ELF-1 (cell line): ENCODE measurements around the gene EPB41L4B.

ENCODE experiments used
- DNase-seq: peaks from one replicate; pipeline ENCODE4 v3.0.0-alpha.2; 2016; ENCODE audit warnings: low read depth, low spot score

EPB41L4B gene

DNA sequence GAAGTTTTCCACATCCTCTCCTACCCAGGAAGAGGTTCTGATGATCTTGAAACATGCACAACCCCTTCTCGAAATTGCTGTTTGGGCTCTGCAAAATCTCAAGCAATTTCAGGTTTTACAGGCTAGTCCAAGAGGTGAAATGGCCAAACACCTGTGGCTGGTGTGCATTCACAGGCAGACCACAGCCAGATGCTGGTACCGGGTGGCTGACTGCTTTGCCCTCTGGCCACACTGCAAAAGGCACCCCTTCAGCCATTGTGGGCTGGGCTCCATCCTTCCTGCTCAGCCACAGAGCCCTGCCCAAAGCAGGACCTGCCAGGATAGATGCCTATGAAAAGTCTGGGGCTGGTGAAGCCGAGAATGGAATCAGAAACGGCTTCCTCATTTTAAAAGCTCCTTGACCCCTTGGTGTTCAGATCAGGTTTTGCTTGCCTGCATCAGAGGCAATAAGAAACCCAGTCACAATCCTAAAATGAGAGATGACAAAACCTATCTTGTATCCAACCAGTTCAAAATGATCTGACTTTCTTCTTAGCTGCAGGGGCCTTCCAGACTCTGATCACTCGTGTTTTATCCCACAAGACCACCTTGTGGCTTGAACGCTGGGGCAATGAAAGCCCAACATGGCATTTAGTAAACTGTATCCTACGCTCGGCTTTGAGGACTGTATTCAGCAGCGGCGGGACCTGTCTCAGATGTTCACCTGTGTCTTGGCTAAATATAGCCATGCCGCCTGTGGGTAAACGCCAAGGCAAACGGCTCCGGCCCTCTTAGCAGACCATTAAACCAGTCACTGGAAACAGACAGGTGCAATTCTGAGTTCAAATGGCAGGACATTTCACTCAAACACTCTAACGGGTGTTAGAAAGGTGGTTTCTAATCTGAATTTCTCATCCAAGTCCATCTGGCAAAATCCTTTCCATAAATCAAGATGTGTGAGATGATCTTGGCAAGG is 49.6 kb downstream of the EPB41L4B start:
- no peak for DNase-seq

- no peak for DNase-seq
Observed at GRCh38 chr9:109270441-109270840, 50.4 kb downstream of the EPB41L4B start.

DNA sequence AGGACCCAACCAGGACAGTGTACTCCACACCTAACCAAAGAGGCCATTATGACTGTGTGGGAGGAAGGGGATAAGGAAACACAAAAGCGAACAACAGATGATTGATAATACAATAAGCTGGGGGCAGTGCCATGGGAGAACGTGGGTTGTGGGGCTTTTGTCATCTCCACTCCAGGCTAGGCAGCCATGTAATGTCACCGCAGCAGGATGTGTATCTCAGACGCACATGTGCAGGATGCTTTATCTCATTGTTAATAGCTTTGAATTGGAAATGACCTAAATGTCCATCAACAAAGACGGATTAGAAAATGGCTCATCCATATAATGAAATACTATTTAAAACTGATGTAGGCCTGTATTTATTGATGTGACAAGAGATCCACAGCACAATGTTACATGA is 51.0 kb downstream of the EPB41L4B start:
- DNase-seq, result no peak

GRCh38 chr9:109269081-109269480 is 51.8 kb downstream of the EPB41L4B start:
- no peak for DNase-seq

- DNase-seq, result no peak
Observed at GRCh38 chr9:109267555-109267954, 53.3 kb downstream of the EPB41L4B start.

DNA sequence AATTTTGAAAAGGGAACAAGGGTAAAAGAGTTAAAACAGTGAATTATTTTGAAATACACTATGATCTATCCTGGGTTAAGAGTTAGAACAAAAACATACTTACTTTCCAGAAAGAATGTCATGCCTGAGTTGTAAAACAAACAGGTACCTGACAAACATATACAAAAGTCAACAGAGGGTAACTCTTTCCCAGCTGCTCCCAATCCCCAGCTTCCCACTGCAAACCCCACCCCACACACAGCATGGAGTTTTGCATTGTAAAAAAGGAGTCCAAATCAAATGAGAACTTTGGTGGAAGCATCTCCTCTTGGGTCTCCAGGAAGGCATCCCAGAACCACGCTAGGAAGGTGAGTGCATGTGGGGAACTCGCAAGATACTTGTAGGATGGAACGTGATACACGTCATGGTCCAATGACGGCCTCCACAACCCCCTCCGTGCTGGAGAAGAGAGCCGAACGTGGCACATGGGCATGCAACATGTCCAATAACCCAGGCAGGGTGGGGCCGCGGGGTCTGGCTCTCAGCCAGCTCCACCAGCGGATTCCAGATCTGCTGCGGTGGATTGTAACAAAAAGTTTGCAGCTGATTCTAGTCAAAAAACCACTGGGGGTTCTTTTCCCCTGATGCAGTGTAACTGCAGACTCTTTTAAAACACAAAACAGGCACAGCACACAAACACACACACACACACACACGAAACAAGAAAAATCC is 55.8 kb downstream of the EPB41L4B start:
- DNase-seq, result no peak

DNA sequence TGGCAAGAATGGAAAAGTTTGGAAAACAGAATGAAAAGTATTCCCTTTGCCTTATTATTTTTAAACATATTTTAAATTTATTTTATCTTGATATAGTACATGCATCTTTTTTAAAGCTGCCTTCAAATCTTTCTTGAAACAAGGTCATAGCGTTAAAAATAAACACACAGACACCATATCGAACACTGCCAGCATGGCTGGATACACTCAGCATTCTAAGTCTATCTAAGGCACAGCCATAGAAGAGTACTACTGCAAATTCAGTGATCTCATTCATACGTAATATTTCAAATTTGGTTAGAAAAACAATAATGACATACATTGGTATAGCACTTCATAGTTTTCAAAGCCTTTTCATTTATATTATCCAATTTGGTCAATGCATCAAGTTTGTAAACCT is 57.5 kb downstream of the EPB41L4B start:
- no peak for DNase-seq

DNA sequence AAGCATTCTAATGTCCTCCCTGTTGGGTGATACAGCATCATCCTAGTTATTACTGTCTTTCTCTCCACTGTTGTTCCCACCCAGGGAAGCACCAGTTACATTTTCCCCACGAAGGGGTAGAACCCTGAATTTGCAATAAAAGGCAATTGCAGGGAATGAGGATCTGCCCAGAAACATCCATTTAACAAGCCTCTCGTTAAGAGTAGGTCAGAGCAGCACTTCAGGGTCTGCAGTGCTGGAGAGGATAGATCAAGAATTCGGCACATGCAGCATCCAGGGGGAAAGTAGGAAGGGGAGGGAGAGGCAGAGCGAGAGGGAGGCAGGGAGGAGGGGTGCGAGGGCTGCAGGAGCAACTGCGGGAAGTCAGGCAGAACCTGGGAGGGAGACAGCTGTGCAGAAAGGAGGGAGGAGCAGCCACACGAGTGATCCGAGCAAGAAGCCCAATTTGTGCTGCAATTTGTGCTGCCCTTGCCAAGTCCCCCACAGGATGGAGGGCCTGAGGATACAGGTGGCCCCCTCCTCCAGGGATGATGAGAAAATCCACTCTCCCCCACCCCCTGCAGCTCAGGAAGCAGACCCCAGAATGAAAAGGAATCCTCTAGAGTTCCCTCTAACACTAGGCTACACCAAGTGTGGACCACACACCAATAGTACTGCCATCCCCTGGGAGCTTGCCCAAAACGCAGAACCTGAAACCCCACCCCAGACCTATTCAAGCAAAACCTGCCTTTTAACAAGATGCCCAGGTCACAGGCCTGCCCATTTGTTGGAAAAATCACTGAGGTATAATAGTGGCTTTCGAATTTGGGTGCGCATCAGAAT is 62.2 kb downstream of the EPB41L4B start:
- peak; percentile 37 for DNase-seq

DNA sequence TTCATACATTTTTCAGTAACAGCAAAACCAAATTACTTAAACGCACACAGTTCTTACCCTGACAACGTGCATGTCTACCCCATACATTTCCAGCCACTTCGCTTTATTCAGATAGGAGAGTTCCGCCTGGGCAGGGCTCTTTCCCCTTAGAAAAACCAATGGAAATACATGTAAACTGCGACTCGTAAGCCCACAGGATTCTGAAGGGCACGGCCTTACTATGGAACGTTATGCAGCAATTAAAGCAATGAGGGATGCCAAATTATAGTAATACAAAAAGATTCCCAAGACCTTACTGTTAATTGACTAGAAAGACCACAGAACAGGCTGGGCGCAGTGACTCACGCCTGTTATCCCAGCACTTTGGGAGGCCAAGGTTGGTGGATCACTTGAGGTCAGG is 64.5 kb downstream of the EPB41L4B start:
- DNase-seq, result no peak

DNA sequence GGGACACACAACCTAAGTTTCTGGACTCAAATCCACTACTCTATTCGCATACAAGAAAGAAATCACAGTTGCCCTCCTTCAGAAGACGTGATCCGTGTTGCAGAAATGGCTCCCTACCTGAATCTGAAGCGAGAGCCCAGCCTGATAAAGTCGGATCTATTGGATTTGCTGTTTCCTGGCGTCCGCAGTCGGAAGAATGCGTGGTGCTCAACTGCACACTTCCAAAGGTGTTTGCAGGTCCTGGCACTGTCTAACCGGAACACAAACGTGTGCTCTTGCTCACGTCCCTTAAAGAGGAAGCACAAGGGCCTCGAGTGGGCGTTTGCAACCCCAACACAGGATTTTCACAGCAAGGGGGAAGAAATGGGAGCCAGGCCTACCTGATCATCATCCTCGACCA is 65.5 kb downstream of the EPB41L4B start:
- DNase-seq, result no peak

DNA sequence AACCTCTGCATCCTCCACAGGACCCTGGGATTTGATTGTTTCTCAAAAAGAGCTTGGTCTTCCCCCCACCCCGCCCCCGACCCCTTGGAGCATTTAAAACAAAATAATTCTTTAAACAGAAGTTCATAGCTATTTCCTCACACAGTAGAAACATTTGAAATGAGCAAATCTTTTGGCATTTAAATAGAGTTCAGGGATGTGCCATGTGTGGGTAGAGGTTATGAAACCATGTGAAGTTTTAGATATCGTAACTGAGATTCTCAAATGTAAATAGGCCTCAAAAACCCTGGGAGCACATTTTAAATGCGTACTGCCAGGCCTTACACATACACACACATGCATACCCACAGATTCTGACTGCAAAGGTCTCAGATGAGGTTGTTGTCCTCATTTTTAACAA is 66.5 kb downstream of the EPB41L4B start:
- DNase-seq, result no peak

GRCh38 chr9:109253637-109254284 is 67.1 kb downstream of the EPB41L4B start:
- DNase-seq, result peak; percentile 63

DNA sequence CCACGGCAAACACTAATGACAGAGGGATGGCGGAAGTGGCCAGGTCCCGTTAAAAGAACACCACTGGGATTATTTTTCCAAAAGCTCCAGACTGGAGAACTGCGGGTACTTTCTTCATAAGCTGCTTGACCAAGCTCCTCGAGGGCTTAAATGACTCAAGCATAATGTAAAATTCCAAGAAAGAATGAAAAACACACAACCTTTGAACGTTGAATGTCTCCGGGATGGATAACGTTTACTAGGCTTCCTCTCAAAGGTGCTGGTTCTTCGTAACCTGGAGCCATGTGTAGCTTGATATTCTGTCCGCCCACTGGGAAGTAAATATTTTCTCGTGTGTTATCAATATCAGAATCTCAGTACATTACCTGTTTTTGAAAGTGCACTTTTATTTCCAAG is 67.6 kb downstream of the EPB41L4B start:
- DNase-seq, result no peak

GRCh38 chr9:109252291-109252690 is 68.6 kb downstream of the EPB41L4B start:
- DNase-seq, result no peak

- DNase-seq, result no peak
Observed at GRCh38 chr9:109251776-109252106, 69.1 kb downstream of the EPB41L4B start.

DNA sequence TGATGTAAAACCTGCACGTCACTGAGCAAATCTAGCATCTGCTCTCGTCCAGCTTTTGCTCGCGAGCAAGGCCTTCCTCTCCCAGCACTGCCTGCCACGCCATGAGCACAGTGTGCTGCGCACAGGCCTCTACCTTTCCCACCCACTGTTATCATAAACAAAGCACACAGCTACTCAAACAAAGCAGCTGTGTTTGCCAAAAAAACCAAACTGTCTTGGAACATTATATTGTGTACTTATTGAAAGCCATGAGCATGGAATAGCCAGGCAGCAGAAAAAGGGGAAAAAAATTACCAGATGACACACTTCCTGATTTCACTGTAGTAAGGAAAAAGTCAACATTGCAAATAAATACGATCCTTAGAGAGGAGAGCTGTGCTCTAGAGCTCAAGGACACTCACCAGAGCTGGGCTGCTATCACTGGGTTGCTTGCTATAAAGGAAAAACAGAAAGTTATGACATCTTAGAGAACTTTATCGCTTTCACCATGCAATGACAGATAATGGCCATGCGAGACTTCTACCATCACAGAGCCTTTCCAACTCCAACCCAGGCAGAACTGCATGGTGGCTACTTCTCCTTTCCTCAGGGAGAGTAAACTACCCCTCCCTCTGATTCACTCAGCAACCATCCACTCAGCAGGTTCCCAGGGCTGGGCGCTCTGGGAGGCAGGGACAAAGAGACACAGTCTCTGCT is 69.6 kb downstream of the EPB41L4B start:
- peak; percentile 39 for DNase-seq

- DNase-seq, result no peak
Observed at GRCh38 chr9:109250771-109251079, 70.1 kb downstream of the EPB41L4B start.

DNA sequence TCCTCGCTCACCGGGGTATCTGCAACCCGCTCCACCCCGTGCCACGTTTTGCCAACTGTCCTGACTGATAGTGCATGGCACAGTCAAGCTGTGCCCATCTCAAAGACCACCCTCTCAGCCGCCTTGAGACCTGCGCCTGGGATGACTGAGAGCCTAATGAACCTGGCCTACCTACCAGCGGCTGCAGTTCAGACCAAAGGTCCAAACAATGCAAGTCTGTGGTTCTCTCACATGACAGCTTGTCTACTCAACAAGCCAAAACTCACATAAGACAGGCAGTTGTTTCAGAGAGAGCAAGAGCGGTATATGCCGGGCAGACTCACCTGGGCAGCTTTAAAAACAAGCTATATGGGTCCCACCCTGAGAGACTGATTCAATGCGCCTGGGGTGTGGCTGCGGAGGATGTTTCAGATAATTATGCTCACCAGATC is 70.5 kb downstream of the EPB41L4B start:
- DNase-seq, result no peak

DNA sequence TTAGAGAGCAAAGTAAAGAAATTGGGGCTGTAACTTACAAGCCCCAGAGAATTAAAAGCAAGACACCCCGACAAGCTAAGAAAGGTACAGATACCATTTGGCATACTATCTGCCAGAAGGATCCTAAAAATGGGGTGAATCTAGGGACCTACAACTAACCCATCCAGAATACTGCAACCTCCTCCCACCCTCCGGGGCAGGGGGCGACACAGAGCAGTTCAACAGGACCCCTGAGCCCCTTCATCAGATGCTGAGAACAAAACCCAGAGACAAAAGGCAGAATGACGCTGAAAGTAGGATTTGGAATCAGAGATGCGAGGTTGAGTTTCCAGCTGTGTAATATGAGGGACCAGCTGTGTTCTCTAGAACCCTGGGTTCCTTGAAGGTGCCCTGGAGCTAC is 71.2 kb downstream of the EPB41L4B start:
- DNase-seq, result peak; percentile 25

DNA sequence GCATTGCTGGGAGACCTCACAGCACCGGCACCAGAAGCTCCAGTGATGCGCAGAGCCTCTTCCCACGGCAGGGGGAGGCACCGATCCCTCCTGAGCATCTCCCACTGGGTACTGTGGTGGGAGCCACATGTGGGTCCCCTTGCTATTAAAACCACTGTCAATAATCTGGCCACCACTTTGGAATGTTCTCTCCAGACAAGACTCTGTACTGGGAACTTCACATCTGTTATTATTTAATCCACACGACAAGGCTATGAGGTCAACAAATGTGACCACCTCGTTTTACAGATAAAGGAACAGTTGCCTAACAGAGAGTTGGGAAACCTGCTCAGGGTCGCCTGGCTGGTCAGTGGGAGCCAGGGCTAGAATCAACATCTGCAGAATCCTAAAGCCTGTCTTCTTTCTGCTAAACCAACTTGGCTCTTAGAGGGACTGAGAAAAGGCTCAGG is 72.7 kb downstream of the EPB41L4B start:
- DNase-seq, result no peak

GRCh38 chr9:109247228-109247627 is 73.6 kb downstream of the EPB41L4B start:
- no peak for DNase-seq
